Activated CD4-positive, alpha-beta T cell treated with anti-CD3 and anti-CD28 coated beads, Interleukin-2, amount 50 U/mL, for 4 hours (primary cell): ENCODE data around the gene PLEKHH1.
"Not testable (repeated sequence)": the region's sequence is repeated elsewhere in the genome, so short reads cannot be mapped to it uniquely, and the experiment has no call there.

ENCODE experiments used
- DNase-seq, 2 experiments: peaks; one replicate each; pipeline ENCODE4 v3.0.0-alpha.2; 2020

The PLEKHH1 gene

GRCh38 chr14:67536087-67536486, 3.0 kb downstream of the PLEKHH1 start:
- no peak for DNase-seq

DNA sequence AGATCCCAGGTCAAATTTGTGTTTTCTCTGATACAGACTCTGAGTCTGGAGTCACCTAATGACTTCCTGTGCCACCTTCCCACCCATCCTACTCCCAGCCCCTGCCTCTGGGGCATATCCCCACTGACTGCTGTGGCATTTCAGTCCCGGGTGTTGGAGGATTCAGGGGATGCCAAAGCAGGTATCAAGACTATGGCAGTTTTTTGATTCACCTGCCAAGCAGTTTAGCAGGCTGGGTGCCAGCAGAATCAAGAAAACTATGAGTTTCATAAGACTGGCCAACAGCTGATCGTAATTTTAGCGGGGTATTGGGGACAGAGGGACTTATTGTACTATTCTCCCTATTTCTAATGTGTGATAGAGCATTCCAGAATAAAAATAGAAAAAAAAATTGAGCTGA, 4.6 kb downstream of the PLEKHH1 start:
- DNase-seq: no peak

- DNase-seq: no peak
Observed at GRCh38 chr14:67538501-67538900, 5.4 kb downstream of the PLEKHH1 start.

- DNase-seq: no peak
Observed at GRCh38 chr14:67539116-67539515, 6.0 kb downstream of the PLEKHH1 start.

DNA sequence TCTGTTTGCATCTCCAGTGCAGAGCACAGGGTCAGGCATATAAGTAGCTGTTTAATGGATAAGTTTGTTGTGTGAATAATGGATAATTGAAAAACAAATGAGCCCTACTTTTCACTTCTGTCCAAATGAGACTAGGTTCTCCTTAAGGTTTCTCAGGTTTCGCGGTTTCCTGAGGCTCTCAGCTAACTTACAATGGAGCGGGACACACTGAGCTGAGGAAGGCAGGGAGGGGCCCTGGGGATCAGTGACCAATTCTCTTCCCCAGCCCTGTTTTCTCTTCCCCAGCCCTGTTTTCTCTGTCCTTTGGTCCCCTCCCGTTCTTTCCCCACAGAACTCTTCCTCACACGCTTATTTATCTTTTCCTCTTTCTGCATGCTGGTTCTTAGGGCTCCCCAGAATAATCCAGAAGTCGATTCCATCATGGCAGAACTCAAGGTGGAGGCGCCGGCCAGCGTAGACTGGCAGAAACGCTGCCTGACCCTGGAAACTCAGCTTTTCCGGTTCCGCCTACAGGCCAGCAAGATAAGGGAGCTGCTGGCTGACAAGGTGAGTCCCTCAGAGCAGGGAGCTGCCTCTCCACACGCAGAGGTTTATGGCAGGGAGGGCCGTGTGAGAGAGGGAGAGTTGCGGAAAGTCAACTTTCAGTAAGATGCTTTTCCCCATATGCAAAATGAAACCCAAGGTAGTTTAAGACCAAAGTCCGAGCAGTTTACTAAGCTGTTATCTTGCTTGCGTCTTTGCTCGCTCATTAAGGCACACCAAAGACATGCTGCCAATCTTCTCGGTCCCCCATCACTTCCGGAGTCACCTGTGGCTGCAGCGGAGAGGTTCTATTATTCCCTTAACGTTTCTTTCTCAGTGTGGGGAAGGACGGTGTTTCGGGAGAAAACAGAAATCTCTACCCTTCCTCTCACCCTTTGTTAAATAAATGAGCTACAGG, 8.6 kb downstream of the PLEKHH1 start:
- peak; percentile 16 for DNase-seq

- not testable (repeated sequence) for DNase-seq
Observed at GRCh38 chr14:67542620-67543019, 9.5 kb downstream of the PLEKHH1 start.

DNA sequence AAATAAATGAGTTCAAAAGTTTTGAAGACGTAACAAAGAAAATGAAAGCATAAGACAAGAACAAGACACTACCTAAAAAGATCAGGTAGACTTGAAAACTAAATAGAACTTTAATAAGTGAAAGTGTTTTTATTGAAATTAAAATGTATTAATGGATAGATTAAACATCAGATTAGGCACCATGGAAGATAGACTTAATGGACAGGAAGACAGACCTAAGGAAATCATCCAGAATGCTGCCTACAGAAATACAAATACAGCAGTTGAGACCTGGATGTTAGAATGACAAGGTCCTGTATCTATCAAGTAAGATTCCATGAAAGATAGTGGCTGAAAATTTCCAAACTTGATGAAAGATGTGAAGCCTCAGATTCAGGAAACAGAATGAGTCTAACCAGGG, 11.5 kb downstream of the PLEKHH1 start:
- DNase-seq: no peak

- DNase-seq: no peak
Observed at GRCh38 chr14:67547224-67547780, 14.2 kb downstream of the PLEKHH1 start.

DNA sequence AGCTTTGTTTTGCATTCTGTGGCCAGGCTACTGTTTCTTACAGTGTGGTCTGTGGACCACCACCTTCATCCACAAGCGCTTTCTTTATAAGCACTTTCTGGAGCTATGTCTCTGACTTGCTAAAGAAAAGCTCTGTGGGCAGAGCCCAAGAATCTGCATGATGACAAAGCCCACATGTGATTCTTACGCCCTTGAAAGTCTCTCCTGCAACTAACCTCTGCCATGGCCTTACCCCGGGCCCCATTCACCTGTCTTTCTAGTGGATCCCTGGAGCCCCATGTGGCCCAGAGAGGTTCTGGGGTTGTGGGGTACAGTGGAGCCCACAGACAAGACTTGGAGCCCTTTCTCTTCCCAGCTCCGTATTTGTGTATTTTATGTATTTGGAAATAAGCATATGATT, 16.6 kb downstream of the PLEKHH1 start:
- DNase-seq: no peak

DNA sequence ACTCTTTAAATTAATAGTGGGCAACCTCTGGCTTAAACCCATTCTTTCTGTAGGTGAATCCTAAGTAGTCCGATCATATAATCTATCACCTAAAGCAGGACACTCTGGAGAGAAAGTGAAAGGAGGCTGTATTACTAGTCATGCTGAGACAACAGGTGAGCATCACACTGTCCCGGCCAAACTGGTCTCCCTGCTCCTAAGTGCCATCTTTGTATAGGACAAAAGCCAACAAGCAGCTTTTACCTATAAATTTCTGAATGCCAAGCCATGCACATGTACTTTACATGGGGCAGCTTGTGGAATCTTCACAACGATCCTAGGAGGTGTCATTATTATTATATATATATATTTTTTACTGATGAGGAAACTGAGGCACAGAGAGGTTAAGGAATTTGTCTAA, 18.0 kb downstream of the PLEKHH1 start:
- no peak for DNase-seq

- no peak for DNase-seq
Observed at GRCh38 chr14:67551940-67552339, 18.9 kb downstream of the PLEKHH1 start.

DNA sequence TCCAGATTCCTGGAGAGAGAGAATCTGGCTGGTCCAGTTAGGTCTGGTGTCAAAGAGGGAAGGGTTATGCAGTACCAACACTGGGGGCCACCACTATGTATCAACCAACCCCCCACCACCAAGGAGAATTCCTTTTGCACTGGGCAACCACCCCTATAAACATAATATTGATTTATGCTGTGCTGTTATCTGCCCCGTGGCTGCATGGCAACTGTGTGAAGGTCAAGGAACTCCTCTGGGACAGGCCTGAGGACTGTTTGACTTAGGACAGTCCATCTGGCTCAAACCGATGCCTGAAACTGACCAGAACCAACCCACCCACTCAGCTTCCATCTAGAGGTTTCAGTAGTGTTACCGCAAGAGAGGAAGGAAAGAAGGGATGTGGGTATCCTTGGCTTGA, 20.5 kb downstream of the PLEKHH1 start:
- DNase-seq: no peak

- DNase-seq: no peak
Observed at GRCh38 chr14:67554341-67554740, 21.3 kb downstream of the PLEKHH1 start.

DNA sequence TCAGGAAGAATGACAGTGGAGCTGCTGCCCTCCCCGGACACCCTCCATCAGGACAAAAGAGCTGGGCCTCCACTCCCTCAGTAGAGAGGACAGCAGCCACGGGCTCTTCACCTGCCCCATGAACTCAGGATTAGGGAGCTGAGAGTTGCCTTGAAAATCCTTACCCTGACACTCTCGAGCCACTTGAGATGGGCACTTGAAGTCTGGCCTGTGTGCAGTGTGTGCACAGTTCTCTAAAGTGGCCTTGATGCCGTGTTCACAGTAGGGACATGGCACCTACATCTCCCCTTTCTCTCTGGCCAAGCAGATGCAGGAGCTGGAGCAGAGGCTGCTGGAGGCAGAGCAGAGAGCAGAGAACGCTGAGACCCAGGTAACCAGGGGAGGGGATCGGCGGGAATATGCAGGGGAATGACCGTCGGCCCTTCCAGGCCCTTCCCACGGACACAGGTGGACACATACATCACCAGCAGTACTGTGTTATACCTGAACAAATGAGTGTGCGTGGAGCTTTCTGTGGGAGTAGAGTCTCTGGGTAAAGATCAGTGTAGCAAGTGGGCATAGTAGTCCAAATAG, 22.5 kb downstream of the PLEKHH1 start:
- DNase-seq: no peak

DNA sequence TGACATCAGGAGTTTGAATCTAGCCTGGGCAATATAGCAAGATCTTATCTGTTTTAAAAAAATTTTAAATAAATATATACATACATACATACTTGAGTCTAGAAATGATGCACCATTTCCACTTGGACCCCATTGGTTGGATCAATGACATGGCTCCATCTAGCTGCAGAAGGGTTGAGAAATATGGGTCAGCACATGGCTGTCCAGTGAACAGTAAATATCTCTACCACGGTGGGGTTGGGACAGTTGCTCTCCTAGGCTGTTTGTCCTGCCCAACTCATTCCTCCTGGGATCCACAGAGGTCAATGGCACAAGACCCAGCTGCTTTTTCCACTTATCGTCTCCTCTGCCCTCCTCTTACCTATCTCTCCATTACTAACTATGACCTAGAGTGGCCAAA, 23.6 kb downstream of the PLEKHH1 start:
- no peak for DNase-seq

DNA sequence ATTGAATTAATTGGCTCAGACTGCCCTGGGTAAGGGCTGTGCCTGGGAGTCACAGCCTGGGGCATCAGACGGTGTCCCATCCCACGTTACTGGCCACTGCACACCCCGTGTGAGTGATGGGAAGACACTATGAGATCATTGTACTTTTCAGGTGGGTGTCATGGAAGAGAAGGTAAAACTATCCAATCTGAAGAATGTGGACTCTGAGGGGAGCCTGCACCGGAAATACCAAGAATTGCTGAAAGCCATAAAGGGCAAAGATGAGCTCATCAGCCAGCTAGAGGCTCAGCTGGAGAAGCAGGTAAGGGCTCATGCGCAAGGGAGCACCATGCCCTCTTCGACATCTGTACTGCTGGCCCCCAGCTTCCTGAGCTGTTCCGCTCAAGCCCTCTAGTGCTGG, 24.0 kb downstream of the PLEKHH1 start:
- DNase-seq: no peak

DNA sequence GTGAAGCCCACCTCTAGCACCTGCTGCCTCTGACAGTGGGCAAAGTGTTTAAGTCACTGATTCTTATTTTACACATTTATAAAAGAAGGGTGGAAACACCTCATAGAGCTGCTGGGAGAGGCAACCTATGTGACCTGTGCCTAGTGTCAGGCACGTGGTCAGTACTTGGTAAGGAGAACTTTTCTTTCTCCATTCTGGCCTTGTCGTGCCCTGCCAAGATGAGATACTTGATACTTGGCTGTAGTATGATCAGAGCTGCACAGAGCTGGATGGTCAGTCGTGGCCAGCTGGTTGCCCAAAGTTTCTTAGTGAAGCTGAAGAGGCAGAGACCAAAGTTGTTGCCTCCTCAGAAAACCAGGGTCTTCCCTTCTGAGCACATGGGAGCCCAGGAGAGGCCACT, 24.6 kb downstream of the PLEKHH1 start:
- DNase-seq: no peak

GRCh38 chr14:67559639-67560038, 26.5 kb downstream of the PLEKHH1 start:
- DNase-seq: no peak

- DNase-seq: no peak
Observed at GRCh38 chr14:67562025-67562775, 29.1 kb downstream of the PLEKHH1 start.

GRCh38 chr14:67562776-67563150, 29.7 kb downstream of the PLEKHH1 start:
- DNase-seq: no peak

- DNase-seq: no peak
Observed at GRCh38 chr14:67564236-67564635, 31.1 kb downstream of the PLEKHH1 start.

DNA sequence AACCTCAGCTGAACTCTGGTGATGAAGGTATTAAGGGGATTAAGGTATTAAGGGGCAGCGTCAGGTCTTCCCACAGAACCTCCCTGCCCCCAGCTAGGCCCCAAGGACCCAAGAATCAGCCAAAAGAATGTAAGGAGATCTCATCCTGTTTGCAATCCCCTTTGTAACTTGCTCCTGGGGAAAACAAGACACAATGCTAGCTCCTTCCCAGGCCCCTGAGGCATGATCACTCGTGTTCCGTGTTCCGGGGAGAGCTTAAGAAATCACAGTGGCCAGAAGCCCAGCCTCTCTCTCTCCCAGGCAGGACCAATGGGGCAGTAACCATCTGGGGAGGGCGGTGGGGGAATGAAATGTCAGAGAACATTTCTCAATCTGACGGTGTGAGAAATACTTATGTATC, 33.8 kb downstream of the PLEKHH1 start:
- DNase-seq: no peak

- no peak for DNase-seq
Observed at GRCh38 chr14:67567654-67568053, 34.6 kb downstream of the PLEKHH1 start.
